Right atrium auricular region (tissue), 2 donors: Measurements from ENCODE around the gene FAM120A. TPM values are rescaled to one million over a fixed set of nuclear protein-coding genes. Genes with fewer than 3 reads are reported as not detected.

ENCODE experiments used
- DNase-seq: peaks from one replicate; pipeline ENCODE4 v3.0.0-alpha.2; 2019; ENCODE audit warnings: low spot score
- H3K27ac ChIP-seq, 2 donors: fragments of 200-600 bp; sonication (generic); 1 replicate in 1 of 2; 2 replicates in 1 of 2; pipeline ENCODE4 v1.5.1; 2016 to 2019
- H3K27me3 ChIP-seq, 2 donors: fragments of 200-600 bp; sonication (generic); one replicate each; pipeline versions ENCODE4 v1.5.1 to v1.6.0; 2017 to 2019
- H3K36me3 ChIP-seq: fragments of 200-600 bp; sonication (generic); one replicate; pipeline ENCODE4 v1.5.1; 2016
- H3K4me1 ChIP-seq, 2 donors: fragments of 200-600 bp; sonication (generic); one replicate each; pipeline versions ENCODE4 v1.5.1 to v1.6.0; 2017 to 2019
- H3K4me3 ChIP-seq, 2 donors: fragments of 200-600 bp; sonication (generic); 1 replicate in 1 of 2; 2 replicates in 1 of 2; pipeline ENCODE4 v1.5.1; 2017 to 2019; ENCODE audit warnings: mild to moderate bottlenecking in 1 of 2, moderate library complexity in 1 of 2
- H3K9me3 ChIP-seq, 2 donors: fragments of 200-600 bp; sonication (generic); one replicate each; pipeline ENCODE4 v1.5.1; 2019
- CTCF ChIP-seq, 2 donors: fragments of 200-600 bp; sonication (generic); IDR thresholded peaks; one replicate each; pipeline ENCODE4 v1.5.1; 2019; ENCODE audit warnings: antibody characterized with exemption in 2 of 2
- total RNA-seq, 2 donors: library from RNA; depleted of rRNA; stranded (reverse); fragments of >200 nt; gene quantifications; one replicate each; pipeline ENCODE4 v1.1.0, GENCODE V29; 2016

FAM120A gene
- total RNA-seq, 2 donors from 2014 or later, result 79.1 to 88.7 TPM

GRCh38 chr9:93452710-93453046 is 1.2 kb downstream of the FAM120A start:
- Histone ChIP-seq H3K9me3 (no peaks in the 10 kb centered on the region), H3K36me3 (peaks cover 22% of the 10 kb centered on the region), H3K4me3 (peak overlapping the region; percentile 71 to 92), H3K27me3 (no peaks in the 10 kb centered on the region), H3K4me1 (peaks cover 0 to 48% of the 10 kb centered on the region in 2 donors), H3K27ac (peak overlapping the region; percentile 91 to 98)
- no peak for DNase-seq
- TF ChIP-seq CTCF (IDR thresholded peaks at IDR 0.05), result no peak

- peak within 1 kb of the TSS; percentile 91 to 98 for H3K27ac ChIP-seq
- peak; percentile 97 for DNase-seq
- peaks cover 16% of the 10 kb centered on the region for H3K36me3 ChIP-seq
- H3K9me3 ChIP-seq, result no peaks in the 10 kb centered on the region
- peak within 1 kb of the TSS; percentile 71 to 92 for H3K4me3 ChIP-seq
- H3K27me3 ChIP-seq, result no peaks in the 10 kb centered on the region
- peaks cover 0 to 52% of the 10 kb centered on the region in 2 donors for H3K4me1 ChIP-seq
- TF ChIP-seq CTCF (IDR thresholded peaks at IDR 0.05), result no peak
These were observed 1.8 kb downstream of the FAM120A start, which contains the start of gene FAM120AOS for GRCh38 chr9:93453047-93453914. TSS of gene FAM120AOS (minus strand) at chr9:93453581. CDS start at chr9:93452709, 872 bp downstream.

DNA sequence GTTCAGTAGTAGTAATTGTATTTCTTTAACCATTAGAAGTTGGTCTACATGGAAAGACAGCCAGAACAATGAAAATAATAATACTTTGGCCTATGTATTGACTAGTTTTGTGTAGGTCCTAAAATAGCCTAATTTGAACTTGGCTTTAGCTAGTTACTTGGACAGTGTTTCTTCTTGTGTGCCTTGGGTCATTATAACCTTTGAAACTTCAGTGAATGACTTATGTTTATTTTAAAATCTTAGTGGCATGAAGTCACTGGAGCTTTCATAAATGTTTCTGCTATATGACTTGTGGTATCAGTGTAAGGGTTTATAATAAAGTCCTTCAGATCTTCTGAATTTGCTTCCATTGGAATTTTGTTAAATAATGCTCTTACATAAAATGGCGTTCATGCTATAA is 4.5 kb downstream of the FAM120A start:
- Histone ChIP-seq H3K9me3 (no peaks in the 10 kb centered on the region), H3K27ac (peak overlapping the region; percentile 1 to 98), H3K36me3 (no peaks in the 10 kb centered on the region), H3K4me1 (peaks cover 0 to 58% of the 10 kb centered on the region in 2 donors), H3K27me3 (no peaks in the 10 kb centered on the region), H3K4me3 (no peak overlapping the region)
- DNase-seq, result no peak
- TF ChIP-seq CTCF (IDR thresholded peaks at IDR 0.05), result no peak

DNA sequence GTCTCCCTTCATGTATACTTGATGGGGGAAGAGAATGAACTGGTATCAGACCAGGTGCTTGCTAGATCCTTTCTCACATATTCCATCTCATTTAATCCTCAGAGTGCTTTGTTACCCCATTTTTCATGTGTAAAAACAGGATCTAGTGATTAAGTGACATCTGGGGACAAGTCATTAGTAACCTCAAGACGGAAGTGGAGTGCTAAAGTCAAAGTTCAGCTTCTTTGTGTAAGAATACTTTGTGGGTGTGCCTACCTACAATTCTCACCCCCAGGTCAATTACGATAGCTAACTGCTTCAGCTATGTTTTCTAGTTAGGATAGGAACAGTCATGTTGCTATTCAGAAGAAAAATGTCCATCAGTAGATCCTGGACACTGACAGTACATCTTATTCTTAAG is 5.0 kb downstream of the FAM120A start:
- no peak for TF ChIP-seq CTCF (IDR thresholded peaks at IDR 0.05)
- H3K27ac ChIP-seq, result peak overlapping the region in 1 of 2 donors; percentile 98

DNA sequence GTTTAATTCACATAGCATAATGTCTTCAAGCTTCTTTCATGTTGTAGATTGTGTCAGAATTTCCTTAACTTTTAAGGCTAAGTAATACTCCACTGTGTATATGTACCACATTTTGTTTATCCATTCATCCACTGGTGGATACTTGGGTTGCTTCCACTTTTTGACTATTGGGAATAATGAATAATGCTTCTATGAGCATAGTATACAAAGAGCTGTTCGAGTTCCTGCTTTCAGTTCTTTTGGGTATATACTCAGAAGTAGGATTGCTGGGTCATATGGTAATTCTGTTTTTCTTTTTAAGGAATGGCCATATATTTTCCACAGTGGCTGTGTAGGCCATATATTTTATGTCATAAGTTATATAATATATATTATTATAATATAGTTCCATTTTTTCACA is 5.5 kb downstream of the FAM120A start:
- no peak overlapping the region for H3K27ac ChIP-seq
- no peaks in the 10 kb centered on the region for H3K27me3 ChIP-seq

More for the DNA sequence above, 5.0 kb downstream of the FAM120A start:
- Histone ChIP-seq H3K27me3 (no peaks in the 10 kb centered on the region), H3K4me1 (peaks cover 0 to 58% of the 10 kb centered on the region in 2 donors), H3K36me3 (no peaks in the 10 kb centered on the region), H3K4me3 (no peak overlapping the region), H3K9me3 (no peaks in the 10 kb centered on the region)
- no peak for DNase-seq

More for the DNA sequence above, 5.5 kb downstream of the FAM120A start:
- Histone ChIP-seq H3K4me1 (peaks cover 0 to 63% of the 10 kb centered on the region in 2 donors), H3K36me3 (no peaks in the 10 kb centered on the region), H3K4me3 (no peak overlapping the region), H3K9me3 (no peaks in the 10 kb centered on the region)
- TF ChIP-seq CTCF (IDR thresholded peaks at IDR 0.05), result no peak
- DNase-seq, result no peak
